AG04450 (cell line): ENCODE data around the gene PPP1R27. TPM values are rescaled to one million over a fixed set of nuclear protein-coding genes. Genes with fewer than 3 reads are reported as not detected.
A peak's percentile ranks its signal among the peaks of the same experiment; 100 is the strongest.

Source experiments
- CTCF ChIA-PET: fragments of 300-600, 350-600 bp; formaldehyde crosslinking; extraction: SDS; loops from one replicate; lab custom pipeline; 2022; ENCODE audit warnings: antibody characterized with exemption, inconsistent platforms; lab: Charles Lee
- POLR2A ChIA-PET: fragments of 350-600 bp; formaldehyde crosslinking; extraction: SDS; loops from one replicate; lab custom pipeline; 2021; ENCODE audit warnings: antibody characterized with exemption, inconsistent platforms; lab: Yijun Ruan, JAX
- DNase-seq: peaks from one replicate; pipeline ENCODE4 v3.0.0-alpha.2; 2011; ENCODE audit warnings: low read depth, low spot score
- H3K27ac ChIP-seq: one replicate; pipeline ENCODE4 v1.5.1; 2012; ENCODE audit warnings: low read depth, low read length, control low read depth
- H3K27me3 ChIP-seq: one replicate; pipeline ENCODE4 v1.6.0; 2012; ENCODE audit warnings: low read length; ENCODE audit not compliant: control insufficient read depth, insufficient read depth
- H3K4me3 ChIP-seq: 2 replicates; pipeline ENCODE4 v1.5.1; 2011; ENCODE audit warnings: mild to moderate bottlenecking, low read depth, low read length, control low read depth
- H3K9me3 ChIP-seq: 2 replicates; pipeline ENCODE4 v1.5.1; 2012; ENCODE audit warnings: low read length; ENCODE audit not compliant: control insufficient read depth, insufficient read depth
- CTCF ChIP-seq: IDR thresholded peaks from 2 replicates; pipeline ENCODE4 v1.5.1; 2011; ENCODE audit warnings: low read depth, low read length, control low read depth, inconsistent platforms
- polyA plus RNA-seq: library from polyadenylated mRNA; depleted of rRNA; stranded (reverse); fragments of >200 nt; gene quantifications from 2 replicates; pipeline ENCODE4 v1.2.3, GENCODE V29; 2011

The PPP1R27 gene
- polyA plus RNA-seq, 1 experiment = not detected

- POLR2A ChIA-PET = no interaction called here
- no peak for TF ChIP-seq CTCF
- Histone ChIP-seq H3K9me3 (no peaks in the 10 kb centered on the region; the same call in 1 of the 2 replicates), H3K4me3 (peak overlapping the region; percentile 80), H3K27ac (peak overlapping the region; percentile 78), H3K27me3 (no peaks in the 10 kb centered on the region)
- CTCF ChIA-PET = interaction anchor here (0.6 kb wide), 1 partner anchor 169 kb away, joined by 4 read pairs; no protein-coding TSS in a partner anchor
- no peak for DNase-seq
Measured at GRCh38 chr17:81831957-81832607, 2.8 kb downstream of the PPP1R27 start.

GRCh38 chr17:81831563-81831956 is 3.3 kb downstream of the PPP1R27 start:
- Histone ChIP-seq H3K9me3 (no peaks in the 10 kb centered on the region; the same call in 1 of the 2 replicates), H3K4me3 (peak overlapping the region; percentile 80), H3K27ac (no peak overlapping the region), H3K27me3 (no peaks in the 10 kb centered on the region)
- no peak for TF ChIP-seq CTCF
- ChIA-PET POLR2A (no interaction called here), CTCF (no interaction called here)
- DNase-seq = no peak

- no peak for TF ChIP-seq CTCF
- CTCF ChIA-PET = no interaction called here
Measured at GRCh38 chr17:81829858-81830257, 5.0 kb downstream of the PPP1R27 start.

GRCh38 chr17:81828656-81829055 is 6.2 kb downstream of the PPP1R27 start:
- TF ChIP-seq CTCF = no peak
- CTCF ChIA-PET = no interaction called here
- Histone ChIP-seq H3K9me3 (no peaks in the 10 kb centered on the region; the same call in 1 of the 2 replicates), H3K27me3 (no peaks in the 10 kb centered on the region), H3K27ac (no peak overlapping the region), H3K4me3 (no peak overlapping the region)
- POLR2A ChIA-PET = no interaction called here
- no peak for DNase-seq

More at GRCh38 chr17:81829858-81830257, 5.0 kb downstream of the PPP1R27 start:
- Histone ChIP-seq H3K27ac (no peak overlapping the region), H3K9me3 (no peaks in the 10 kb centered on the region; the same call in 1 of the 2 replicates), H3K27me3 (no peaks in the 10 kb centered on the region), H3K4me3 (no peak overlapping the region)
- DNase-seq = no peak
- POLR2A ChIA-PET = no interaction called here

GRCh38 chr17:81825841-81826466 is 8.9 kb downstream of the PPP1R27 start:
- H3K4me3 ChIP-seq = no peak overlapping the region
- no peak for DNase-seq
- ChIA-PET CTCF (interaction anchor here (0.6 kb wide), 1 partner anchor 347 kb away, joined by 3 read pairs; no protein-coding TSS in a partner anchor), POLR2A (interaction anchor here (1.4 kb wide), 1 partner anchor 18 kb away, joined by 4 read pairs; no protein-coding TSS in a partner anchor)
- no peaks in the 10 kb centered on the region; the same call in 1 of the 2 replicates for H3K9me3 ChIP-seq
- H3K27ac ChIP-seq = no peak overlapping the region
- TF ChIP-seq CTCF = no peak
- H3K27me3 ChIP-seq = no peaks in the 10 kb centered on the region
